Epidermal melanocyte (primary cell): ENCODE data around the gene KCNMA1.

Experiments used
- DNase-seq: peaks from one replicate; pipeline ENCODE4 v3.0.0; 2011; ENCODE audit warnings: low spot score; ENCODE audit not compliant: insufficient read length

Gene KCNMA1

GRCh38 chr10:77165445-77166208, 472.0 kb downstream of the KCNMA1 start:
- peak; percentile 24 for DNase-seq

- no peak for DNase-seq
Observed at GRCh38 chr10:77164616-77165311, 472.8 kb downstream of the KCNMA1 start.

GRCh38 chr10:77163670-77164348, 473.8 kb downstream of the KCNMA1 start:
- no peak for DNase-seq

GRCh38 chr10:77162697-77163096, 474.9 kb downstream of the KCNMA1 start:
- DNase-seq: no peak

- DNase-seq: no peak
Observed at GRCh38 chr10:77160679-77161078, 476.9 kb downstream of the KCNMA1 start.

GRCh38 chr10:77159538-77160110, 478.0 kb downstream of the KCNMA1 start:
- no peak for DNase-seq

GRCh38 chr10:77158666-77159065, 478.9 kb downstream of the KCNMA1 start:
- DNase-seq: no peak

GRCh38 chr10:77157248-77158019, 480.2 kb downstream of the KCNMA1 start:
- no peak for DNase-seq

GRCh38 chr10:77156406-77156879, 481.2 kb downstream of the KCNMA1 start:
- no peak for DNase-seq

GRCh38 chr10:77152256-77152655, 485.4 kb downstream of the KCNMA1 start:
- DNase-seq: no peak

GRCh38 chr10:77151408-77151807, 486.2 kb downstream of the KCNMA1 start:
- DNase-seq: no peak

GRCh38 chr10:77149706-77150105, 487.9 kb downstream of the KCNMA1 start:
- DNase-seq: no peak

- DNase-seq: no peak
Observed at GRCh38 chr10:77149001-77149400, 488.6 kb downstream of the KCNMA1 start.

- DNase-seq: no peak
Observed at GRCh38 chr10:77147871-77148270, 489.7 kb downstream of the KCNMA1 start.

GRCh38 chr10:77146712-77147336, 490.8 kb downstream of the KCNMA1 start:
- DNase-seq: no peak

- DNase-seq: no peak
Observed at GRCh38 chr10:77144656-77145055, 493.0 kb downstream of the KCNMA1 start.

GRCh38 chr10:77139252-77140160, 498.1 kb downstream of the KCNMA1 start:
- DNase-seq: no peak

GRCh38 chr10:77138541-77138940, 499.1 kb downstream of the KCNMA1 start:
- DNase-seq: no peak

- DNase-seq: no peak
Observed at GRCh38 chr10:77135555-77135954, 502.1 kb downstream of the KCNMA1 start.

GRCh38 chr10:77131214-77131613, 506.4 kb downstream of the KCNMA1 start:
- no peak for DNase-seq
